Measurements from ENCODE around the gene FXN.

DNA sequence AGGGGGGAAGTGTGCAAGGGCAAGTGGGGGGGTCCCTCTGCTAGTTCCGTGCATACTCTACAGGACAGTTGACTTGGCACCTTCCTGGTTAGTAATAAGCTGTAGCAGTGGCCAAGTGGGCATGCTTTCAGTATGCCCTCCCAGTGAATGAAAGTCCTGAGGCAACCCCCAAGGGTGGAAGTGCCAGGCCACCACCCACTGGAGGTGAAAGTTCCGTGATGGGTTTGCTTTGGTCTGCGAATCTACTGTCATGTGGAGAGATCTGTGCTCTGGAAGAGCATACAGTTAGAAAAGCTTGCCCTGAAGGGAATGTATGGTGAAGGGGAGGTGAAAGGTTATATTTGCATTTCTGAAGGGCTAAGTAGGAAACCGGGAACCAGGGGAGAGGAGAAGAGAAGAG, 10.3 kb downstream of the FXN start:
- TF ChIP-seq, protein P1, sequence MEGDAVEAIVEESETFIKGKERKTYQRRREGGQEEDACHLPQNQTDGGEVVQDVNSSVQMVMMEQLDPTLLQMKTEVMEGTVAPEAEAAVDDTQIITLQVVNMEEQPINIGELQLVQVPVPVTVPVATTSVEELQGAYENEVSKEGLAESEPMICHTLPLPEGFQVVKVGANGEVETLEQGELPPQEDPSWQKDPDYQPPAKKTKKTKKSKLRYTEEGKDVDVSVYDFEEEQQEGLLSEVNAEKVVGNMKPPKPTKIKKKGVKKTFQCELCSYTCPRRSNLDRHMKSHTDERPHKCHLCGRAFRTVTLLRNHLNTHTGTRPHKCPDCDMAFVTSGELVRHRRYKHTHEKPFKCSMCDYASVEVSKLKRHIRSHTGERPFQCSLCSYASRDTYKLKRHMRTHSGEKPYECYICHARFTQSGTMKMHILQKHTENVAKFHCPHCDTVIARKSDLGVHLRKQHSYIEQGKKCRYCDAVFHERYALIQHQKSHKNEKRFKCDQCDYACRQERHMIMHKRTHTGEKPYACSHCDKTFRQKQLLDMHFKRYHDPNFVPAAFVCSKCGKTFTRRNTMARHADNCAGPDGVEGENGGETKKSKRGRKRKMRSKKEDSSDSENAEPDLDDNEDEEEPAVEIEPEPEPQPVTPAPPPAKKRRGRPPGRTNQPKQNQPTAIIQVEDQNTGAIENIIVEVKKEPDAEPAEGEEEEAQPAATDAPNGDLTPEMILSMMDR (IDR thresholded peaks at IDR 0.05; ENCODE audit: poor library complexity), result no peak
- TF ChIP-seq EZH2 (IDR thresholded peaks at IDR 0.05; ENCODE audit: borderline replicate concordance) (no peak), EZH2phosphoT487 (IDR thresholded peaks at IDR 0.05; ENCODE audit: low read depth, severe bottlenecking, unreplicated experiment) (no peak)

All from hepatocyte (in vitro differentiated cells).